HAP-1 (cell line): ENCODE data around the gene TRMT6.

Experiments used
- DNase-seq, 2 experiments: peaks; one replicate each; pipeline ENCODE4 v3.0.0-alpha.2; 2016 to 2020; ENCODE audit warnings: low spot score in 2 of 2
- H3K27me3 ChIP-seq: fragments of 250-450 bp; sonication (Bioruptor Pico); 2 replicates; pipeline ENCODE4 v1.5.1; 2020; ENCODE audit warnings: low read depth, mild to moderate bottlenecking, moderate library complexity
- H3K36me3 ChIP-seq: fragments of 250-450 bp; sonication (Bioruptor Pico); replicated peaks from 2 replicates; pipeline ENCODE4 v1.5.1; 2020; ENCODE audit warnings: mild to moderate bottlenecking
- H3K4me1 ChIP-seq: fragments of 250-450 bp; sonication (Bioruptor Pico); 2 replicates; pipeline ENCODE4 v1.5.1; 2020; ENCODE audit warnings: mild to moderate bottlenecking
- H3K4me3 ChIP-seq: fragments of 250-450 bp; sonication (Bioruptor Pico); 2 replicates; pipeline ENCODE4 v1.5.1; 2020; ENCODE audit warnings: mild to moderate bottlenecking, moderate library complexity
- H3K9me3 ChIP-seq: fragments of 250-450 bp; sonication (Bioruptor Pico); 2 replicates; pipeline ENCODE4 v1.5.1; 2020; ENCODE audit warnings: mild to moderate bottlenecking, moderate library complexity
- in situ Hi-C: fragments of 300-500 bp; cut with MboI; formaldehyde crosslinking; loops from 3 replicates; pipeline ENCODE4 v1.14.3; 2020; ENCODE audit warnings: low sequenced_read_pairs, inconsistent platforms, mixed read lengths

TRMT6 gene, protein sequence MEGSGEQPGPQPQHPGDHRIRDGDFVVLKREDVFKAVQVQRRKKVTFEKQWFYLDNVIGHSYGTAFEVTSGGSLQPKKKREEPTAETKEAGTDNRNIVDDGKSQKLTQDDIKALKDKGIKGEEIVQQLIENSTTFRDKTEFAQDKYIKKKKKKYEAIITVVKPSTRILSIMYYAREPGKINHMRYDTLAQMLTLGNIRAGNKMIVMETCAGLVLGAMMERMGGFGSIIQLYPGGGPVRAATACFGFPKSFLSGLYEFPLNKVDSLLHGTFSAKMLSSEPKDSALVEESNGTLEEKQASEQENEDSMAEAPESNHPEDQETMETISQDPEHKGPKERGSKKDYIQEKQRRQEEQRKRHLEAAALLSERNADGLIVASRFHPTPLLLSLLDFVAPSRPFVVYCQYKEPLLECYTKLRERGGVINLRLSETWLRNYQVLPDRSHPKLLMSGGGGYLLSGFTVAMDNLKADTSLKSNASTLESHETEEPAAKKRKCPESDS

DNA sequence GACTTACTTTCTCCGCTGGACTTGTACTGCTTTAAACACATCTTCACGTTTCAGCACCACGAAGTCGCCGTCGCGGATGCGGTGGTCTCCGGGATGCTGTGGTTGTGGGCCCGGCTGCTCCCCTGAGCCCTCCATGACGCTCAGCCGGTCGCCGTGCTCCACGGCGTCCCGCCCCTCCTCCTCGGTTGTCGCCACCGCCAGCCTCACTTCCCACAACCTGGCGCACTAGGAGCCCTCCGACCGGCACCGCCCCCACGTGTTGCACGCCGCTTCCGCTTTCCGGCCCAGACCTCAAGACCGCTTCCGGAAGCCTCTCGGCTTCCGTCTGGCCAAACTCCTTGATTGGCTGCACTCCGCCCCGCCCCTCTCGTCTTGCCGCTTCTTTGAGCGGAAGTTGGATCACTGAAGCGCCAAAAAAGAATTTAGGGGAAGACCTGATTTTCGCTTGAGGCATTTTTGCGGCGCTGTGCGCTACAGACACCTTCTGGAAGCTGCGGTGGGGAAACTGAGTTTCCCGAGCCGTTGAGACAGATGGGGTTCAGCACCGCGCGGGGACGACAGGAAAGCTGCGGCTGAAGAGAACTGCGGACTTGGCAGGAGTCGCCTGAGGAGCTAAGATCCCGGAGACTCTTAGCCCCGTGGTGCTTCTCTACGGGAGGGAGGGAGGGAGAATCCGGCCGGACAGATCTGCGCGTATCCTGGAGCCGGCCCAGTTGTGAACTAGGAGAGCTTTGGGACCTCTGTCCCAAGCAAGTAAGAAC, at the start of gene TRMT6, which contains the start of gene MCM8:
Gene TRMT6, minus strand, starts transcription at position 263 of the 761 bp plus-strand sequence. Its CDS starts 128 bp downstream, at position 135.
Gene MCM8, plus strand, starts transcription at position 382 of the 761 bp plus-strand sequence. CDS start 1,364 bp downstream, outside the sequence.
- Histone ChIP-seq H3K9me3 (no peaks in the 10 kb centered on the region), H3K27me3 (no peaks in the 10 kb centered on the region), H3K36me3 (peaks cover 56% of the 10 kb centered on the region), H3K4me3 (peak within 1 kb of the TSS; percentile 68), H3K4me1 (peaks cover 11% of the 10 kb centered on the region)
- in situ Hi-C loops, result no loop called here
- peak; percentile 96 to 98 for DNase-seq

GRCh38 chr20:5999783-6000182, 49.5 kb upstream of the TRMT6 start:
- DNase-seq, result no peak
- H3K36me3 ChIP-seq, result peaks cover 16% of the 10 kb centered on the region
- no peaks in the 10 kb centered on the region for H3K27me3 ChIP-seq
- no peak overlapping the region for H3K4me3 ChIP-seq
- in situ Hi-C loops, result no loop called here
- H3K4me1 ChIP-seq, result no peaks in the 10 kb centered on the region; the same call in 1 of the 2 replicates
- H3K9me3 ChIP-seq, result no peaks in the 10 kb centered on the region

- in situ Hi-C loops, result no loop called here
- H3K4me3 ChIP-seq, result no peak overlapping the region
- no peak for DNase-seq
- no peaks in the 10 kb centered on the region for H3K27me3 ChIP-seq
- no peaks in the 10 kb centered on the region for H3K9me3 ChIP-seq
- peaks cover 33% of the 10 kb centered on the region for H3K36me3 ChIP-seq
- peaks cover 7% of the 10 kb centered on the region for H3K4me1 ChIP-seq
Observed at GRCh38 chr20:5996765-5997164, 46.4 kb upstream of the TRMT6 start.

DNA sequence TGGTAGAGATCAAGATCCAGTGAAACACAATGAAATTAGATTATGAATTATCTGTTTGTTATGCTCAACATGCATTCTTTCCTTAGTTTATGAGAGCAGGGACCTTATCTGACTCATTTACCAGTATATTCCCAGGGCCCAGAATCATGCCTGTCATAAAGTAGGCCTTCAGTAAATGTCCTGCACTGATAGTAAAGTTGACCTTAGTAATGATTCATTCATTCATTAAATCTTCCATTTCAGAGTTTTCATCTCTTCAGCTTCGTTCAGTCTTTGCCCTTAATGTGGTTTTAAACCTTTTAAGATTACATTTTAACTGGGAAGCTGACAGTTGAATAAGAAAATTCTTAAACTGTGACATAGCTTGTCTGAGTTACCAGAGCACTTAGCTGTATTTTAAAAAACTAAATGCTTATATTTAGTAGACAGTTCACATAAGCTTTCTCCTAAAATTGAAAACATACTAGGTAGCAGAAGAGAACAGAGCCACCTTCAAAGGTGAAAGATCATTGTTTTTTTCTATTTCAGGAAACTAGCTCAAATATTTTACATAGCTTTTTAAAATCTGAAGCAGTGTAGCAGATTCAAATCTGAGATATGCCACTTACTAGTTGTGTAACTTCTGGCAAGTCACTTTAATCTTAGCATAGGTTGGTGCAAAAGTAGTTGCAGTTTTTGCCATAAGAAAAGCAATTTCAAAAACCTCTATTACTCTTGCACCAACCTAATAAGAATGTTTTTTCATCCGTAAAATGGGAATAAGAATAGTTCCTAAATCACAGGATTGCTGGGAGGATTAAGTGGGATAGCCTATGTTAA, 41.5 kb upstream of the TRMT6 start:
- in situ Hi-C loops, result no loop called here
- H3K4me1 ChIP-seq, result peaks cover 15% of the 10 kb centered on the region
- no peaks in the 10 kb centered on the region for H3K27me3 ChIP-seq
- no peaks in the 10 kb centered on the region for H3K9me3 ChIP-seq
- no peak overlapping the region for H3K4me3 ChIP-seq
- peaks cover 76% of the 10 kb centered on the region for H3K36me3 ChIP-seq
- DNase-seq, result no peak

GRCh38 chr20:5990946-5991345, 40.6 kb upstream of the TRMT6 start:
- no peak overlapping the region for H3K4me3 ChIP-seq
- peaks cover 79% of the 10 kb centered on the region for H3K36me3 ChIP-seq
- in situ Hi-C loops, result no loop called here
- no peaks in the 10 kb centered on the region for H3K27me3 ChIP-seq
- no peaks in the 10 kb centered on the region for H3K9me3 ChIP-seq
- no peak for DNase-seq
- H3K4me1 ChIP-seq, result peaks cover 15% of the 10 kb centered on the region

DNA sequence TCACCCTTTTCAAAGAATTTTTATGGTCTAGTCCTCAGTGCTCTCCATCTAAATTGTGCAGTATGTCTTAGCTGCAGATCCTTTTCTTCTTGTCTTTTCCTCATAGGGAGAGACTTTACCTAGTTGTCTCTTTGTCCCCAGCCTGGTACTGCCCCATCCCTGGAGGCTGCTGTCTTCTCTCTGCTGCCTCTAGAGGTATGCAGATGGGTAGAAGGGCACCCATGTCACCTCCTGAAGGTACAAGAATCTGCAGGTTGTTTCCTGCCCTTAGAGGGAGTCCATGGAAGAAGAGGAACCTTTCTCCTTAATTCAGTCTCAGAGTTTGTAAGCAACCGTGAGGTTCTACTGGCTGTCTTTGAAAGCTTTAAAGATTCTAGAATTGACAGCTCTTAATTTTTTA, 39.2 kb upstream of the TRMT6 start:
- DNase-seq, result no peak
- in situ Hi-C loops, result no loop called here
- H3K4me1 ChIP-seq, result peaks cover 15% of the 10 kb centered on the region
- H3K9me3 ChIP-seq, result no peaks in the 10 kb centered on the region
- no peak overlapping the region for H3K4me3 ChIP-seq
- H3K36me3 ChIP-seq, result peaks cover 77% of the 10 kb centered on the region
- H3K27me3 ChIP-seq, result no peaks in the 10 kb centered on the region

DNA sequence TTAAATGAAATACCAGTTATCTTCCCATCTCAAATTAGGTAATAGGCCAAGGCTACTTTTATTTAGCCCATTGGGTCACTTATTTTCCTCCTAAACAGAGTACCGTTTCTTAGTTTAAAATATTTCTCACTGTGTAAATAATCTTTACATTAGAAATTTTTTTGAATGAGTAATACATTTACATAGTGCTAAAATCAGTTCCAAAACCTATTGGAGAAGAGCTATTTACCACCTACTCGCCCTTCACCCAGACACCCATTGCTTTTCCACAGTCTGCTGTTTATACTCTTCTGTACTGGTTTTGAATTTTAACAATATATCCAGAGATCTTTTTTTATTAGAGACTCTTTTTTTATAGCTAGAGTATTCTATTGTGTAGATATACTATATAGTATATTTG, 37.0 kb upstream of the TRMT6 start:
- Histone ChIP-seq H3K9me3 (no peaks in the 10 kb centered on the region), H3K4me3 (no peak overlapping the region), H3K36me3 (peaks cover 85% of the 10 kb centered on the region), H3K27me3 (no peaks in the 10 kb centered on the region), H3K4me1 (peaks cover 14% of the 10 kb centered on the region)
- in situ Hi-C loops, result no loop called here
- no peak for DNase-seq

DNA sequence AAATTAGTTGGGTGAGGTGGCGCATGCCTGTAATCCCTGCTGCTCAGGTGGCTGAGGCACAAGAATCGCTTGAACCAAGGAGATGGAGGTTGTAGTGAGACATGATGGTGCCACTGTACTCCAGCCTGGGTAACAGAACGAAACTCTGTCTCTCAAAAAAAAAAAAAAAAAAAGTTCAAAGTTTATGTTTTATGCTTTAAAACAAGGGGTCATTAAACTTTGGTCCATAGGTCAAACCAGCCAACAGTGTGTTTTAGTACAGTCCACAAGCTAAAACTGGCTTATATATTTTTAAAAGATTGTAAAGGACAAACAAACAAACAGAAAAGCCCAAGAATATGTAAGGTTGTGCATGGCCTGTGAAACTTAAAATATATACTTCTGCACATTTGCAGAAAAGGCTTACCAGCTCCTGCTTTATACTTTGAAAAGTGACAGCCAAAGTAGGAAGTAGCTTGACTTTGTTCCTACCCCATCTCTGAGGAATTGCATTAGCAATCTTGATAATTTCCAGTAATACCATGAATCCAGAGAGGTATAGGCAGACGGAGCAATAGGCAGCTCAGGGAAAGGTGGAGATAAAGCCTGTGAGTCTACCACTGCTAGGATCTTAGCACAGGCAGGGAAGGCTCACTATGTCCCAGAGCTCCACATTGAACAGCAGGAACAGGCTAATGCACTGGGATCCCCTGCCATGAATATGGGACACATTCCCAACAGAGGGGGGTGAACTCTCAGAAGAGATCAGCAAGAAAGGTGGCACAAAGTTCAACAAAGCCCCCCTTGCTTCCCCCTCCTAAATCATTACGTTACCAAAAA, 30.6 kb upstream of the TRMT6 start:
- Histone ChIP-seq H3K9me3 (no peaks in the 10 kb centered on the region), H3K4me3 (no peak overlapping the region), H3K4me1 (no peaks in the 10 kb centered on the region), H3K36me3 (peaks cover 86% of the 10 kb centered on the region), H3K27me3 (no peaks in the 10 kb centered on the region)
- in situ Hi-C loops, result no loop called here
- DNase-seq, result no peak

- Histone ChIP-seq H3K36me3 (peaks cover 84% of the 10 kb centered on the region), H3K9me3 (no peaks in the 10 kb centered on the region), H3K4me3 (no peak overlapping the region), H3K4me1 (no peaks in the 10 kb centered on the region), H3K27me3 (no peaks in the 10 kb centered on the region)
- DNase-seq, result no peak
- in situ Hi-C loops, result no loop called here
Observed at GRCh38 chr20:5979801-5980200, 29.5 kb upstream of the TRMT6 start.

- Histone ChIP-seq H3K9me3 (no peaks in the 10 kb centered on the region), H3K36me3 (peaks cover 83% of the 10 kb centered on the region), H3K27me3 (no peaks in the 10 kb centered on the region), H3K4me3 (no peak overlapping the region), H3K4me1 (no peaks in the 10 kb centered on the region)
- in situ Hi-C loops, result no loop called here
- no peak for DNase-seq
Observed at GRCh38 chr20:5977975-5978374, 27.6 kb upstream of the TRMT6 start.

GRCh38 chr20:5977223-5977622, 26.9 kb upstream of the TRMT6 start:
- no peak for DNase-seq
- Histone ChIP-seq H3K27me3 (no peaks in the 10 kb centered on the region), H3K36me3 (peaks cover 81% of the 10 kb centered on the region), H3K9me3 (no peaks in the 10 kb centered on the region), H3K4me3 (no peak overlapping the region), H3K4me1 (no peaks in the 10 kb centered on the region)
- in situ Hi-C loops, result no loop called here

DNA sequence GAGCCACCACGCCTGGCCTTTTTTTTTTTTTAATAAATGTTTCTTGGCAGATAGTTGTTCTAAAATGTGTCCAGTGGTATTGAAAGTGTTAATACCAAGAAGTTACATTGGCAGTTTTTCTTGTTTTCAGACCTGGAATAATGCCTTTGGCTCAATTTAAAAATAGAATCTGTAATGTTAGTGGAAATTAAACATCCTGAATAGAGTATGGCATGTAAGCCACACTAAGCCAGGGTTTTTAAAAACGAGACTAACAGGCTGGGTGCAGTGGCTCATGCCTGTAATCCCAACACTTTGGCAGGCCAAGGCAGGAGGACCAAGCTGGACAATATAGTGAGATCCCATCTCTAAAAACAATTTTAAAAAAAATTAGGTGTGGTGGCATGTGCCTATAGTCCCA, 25.4 kb upstream of the TRMT6 start:
- DNase-seq, result no peak
- Histone ChIP-seq H3K36me3 (peaks cover 70% of the 10 kb centered on the region), H3K4me3 (no peak overlapping the region), H3K9me3 (no peaks in the 10 kb centered on the region), H3K27me3 (no peaks in the 10 kb centered on the region), H3K4me1 (peaks cover 9% of the 10 kb centered on the region)
- in situ Hi-C loops, result no loop called here

- in situ Hi-C loops, result no loop called here
- Histone ChIP-seq H3K4me3 (no peak overlapping the region), H3K9me3 (no peaks in the 10 kb centered on the region), H3K27me3 (no peaks in the 10 kb centered on the region), H3K4me1 (peaks cover 20% of the 10 kb centered on the region), H3K36me3 (peaks cover 64% of the 10 kb centered on the region)
- no peak for DNase-seq
Observed at GRCh38 chr20:5974531-5974930, 24.2 kb upstream of the TRMT6 start.
